Activated effector memory CD4-positive, alpha-beta T cell treated with Interleukin-2 at 50 U/mL for 16 hours (primary cell): ENCODE measurements around the gene LDLRAD4.
A peak's percentile ranks its signal among the peaks of the same experiment; 100 is the strongest.
"Not testable (repeated sequence)": the region's sequence is repeated elsewhere in the genome, so short reads cannot be mapped to it uniquely, and the experiment has no call there.

Experiments
- DNase-seq: peaks from one replicate; pipeline ENCODE4 v3.0.0-alpha.2; 2020

LDLRAD4 gene

GRCh38 chr18:13589316-13589715 is 370.8 kb downstream of the LDLRAD4 start:
- no peak for DNase-seq

- no peak for DNase-seq
Observed at GRCh38 chr18:13589943-13590342, 371.4 kb downstream of the LDLRAD4 start.

- no peak for DNase-seq
Observed at GRCh38 chr18:13592246-13592645, 373.7 kb downstream of the LDLRAD4 start.

- DNase-seq, result no peak
Observed at GRCh38 chr18:13594551-13594950, 376.0 kb downstream of the LDLRAD4 start.

- no peak for DNase-seq
Observed at GRCh38 chr18:13597068-13597467, 378.5 kb downstream of the LDLRAD4 start.

GRCh38 chr18:13598591-13598990 is 380.0 kb downstream of the LDLRAD4 start:
- DNase-seq, result no peak

- DNase-seq, result no peak
Observed at GRCh38 chr18:13599031-13599430, 380.5 kb downstream of the LDLRAD4 start.

- no peak for DNase-seq
Observed at GRCh38 chr18:13603304-13604019, 384.9 kb downstream of the LDLRAD4 start.

GRCh38 chr18:13604786-13605185 is 386.2 kb downstream of the LDLRAD4 start:
- DNase-seq, result no peak

GRCh38 chr18:13605477-13605876 is 386.9 kb downstream of the LDLRAD4 start:
- no peak for DNase-seq

- no peak for DNase-seq
Observed at GRCh38 chr18:13605901-13606300, 387.3 kb downstream of the LDLRAD4 start.

- DNase-seq, result no peak
Observed at GRCh38 chr18:13606604-13607254, 388.2 kb downstream of the LDLRAD4 start.

- not testable (repeated sequence) for DNase-seq
Observed at GRCh38 chr18:13608024-13608562, 389.5 kb downstream of the LDLRAD4 start.

GRCh38 chr18:13608791-13609532 is 390.4 kb downstream of the LDLRAD4 start:
- DNase-seq, result peak; percentile 28

- DNase-seq, result no peak
Observed at GRCh38 chr18:13610555-13611141, 392.1 kb downstream of the LDLRAD4 start.

GRCh38 chr18:13611142-13611600 is 392.6 kb downstream of the LDLRAD4 start:
- no peak for DNase-seq

GRCh38 chr18:13611601-13612195 is 393.1 kb downstream of the LDLRAD4 start:
- DNase-seq, result no peak

GRCh38 chr18:13612196-13612997 is 393.8 kb downstream of the LDLRAD4 start:
- DNase-seq, result peak; percentile 74

- DNase-seq, result no peak
Observed at GRCh38 chr18:13613099-13613498, 394.5 kb downstream of the LDLRAD4 start.

- no peak for DNase-seq
Observed at GRCh38 chr18:13613591-13614501, 395.3 kb downstream of the LDLRAD4 start.
